Neutrophil (primary cell): ENCODE results near the gene PRTFDC1.

Source experiments
- H3K27ac ChIP-seq: fragments of 200-600 bp; sonication (generic); 2 replicates; pipeline ENCODE4 v1.5.1; 2016; ENCODE audit warnings: mild to moderate bottlenecking, moderate library complexity
- H3K27me3 ChIP-seq: fragments of 200-600 bp; sonication (generic); 2 replicates; pipeline ENCODE4 v1.6.0; 2016; ENCODE audit warnings: mild to moderate bottlenecking
- H3K36me3 ChIP-seq: fragments of 200-600 bp; sonication (generic); 2 replicates; pipeline ENCODE4 v1.5.1; 2017
- H3K4me1 ChIP-seq, 2 experiments: fragments of 200-600 bp in 1 of 2; sonication (generic) in 1 of 2; 1 replicate in 1 of 2; 2 replicates in 1 of 2; pipeline versions ENCODE4 v1.5.1 to v1.6.1; 2013 to 2016; ENCODE audit warnings: low read depth in 1 of 2, low read length in 1 of 2, mild to moderate bottlenecking in 1 of 2, moderate library complexity in 1 of 2; ENCODE audit not compliant: control insufficient read depth in 1 of 2, insufficient read depth in 1 of 2
- H3K4me3 ChIP-seq, 2 experiments: fragments of 200-600 bp in 1 of 2; sonication (generic) in 1 of 2; 1 replicate in 1 of 2; 2 replicates in 1 of 2; pipeline ENCODE4 v1.5.1; 2013 to 2016; ENCODE audit warnings: low read depth in 1 of 2, low read length in 1 of 2, mild to moderate bottlenecking in 1 of 2, moderate library complexity in 1 of 2
- H3K9me3 ChIP-seq: fragments of 200-600 bp; sonication (generic); 2 replicates; pipeline ENCODE4 v1.5.1; 2016
- TF ChIP-seq, protein P1 (sequence below): fragments of 200-600 bp; sonication (generic); IDR thresholded peaks from 2 replicates; pipeline ENCODE4 v1.5.1; 2016; ENCODE audit warnings: antibody characterized with exemption

PRTFDC1 gene

GRCh38 chr10:24991298-24991697 is 38.9 kb upstream of the PRTFDC1 start:
- H3K27me3 ChIP-seq = peaks cover 5% of the 10 kb centered on the region
- TF ChIP-seq, protein P1, sequence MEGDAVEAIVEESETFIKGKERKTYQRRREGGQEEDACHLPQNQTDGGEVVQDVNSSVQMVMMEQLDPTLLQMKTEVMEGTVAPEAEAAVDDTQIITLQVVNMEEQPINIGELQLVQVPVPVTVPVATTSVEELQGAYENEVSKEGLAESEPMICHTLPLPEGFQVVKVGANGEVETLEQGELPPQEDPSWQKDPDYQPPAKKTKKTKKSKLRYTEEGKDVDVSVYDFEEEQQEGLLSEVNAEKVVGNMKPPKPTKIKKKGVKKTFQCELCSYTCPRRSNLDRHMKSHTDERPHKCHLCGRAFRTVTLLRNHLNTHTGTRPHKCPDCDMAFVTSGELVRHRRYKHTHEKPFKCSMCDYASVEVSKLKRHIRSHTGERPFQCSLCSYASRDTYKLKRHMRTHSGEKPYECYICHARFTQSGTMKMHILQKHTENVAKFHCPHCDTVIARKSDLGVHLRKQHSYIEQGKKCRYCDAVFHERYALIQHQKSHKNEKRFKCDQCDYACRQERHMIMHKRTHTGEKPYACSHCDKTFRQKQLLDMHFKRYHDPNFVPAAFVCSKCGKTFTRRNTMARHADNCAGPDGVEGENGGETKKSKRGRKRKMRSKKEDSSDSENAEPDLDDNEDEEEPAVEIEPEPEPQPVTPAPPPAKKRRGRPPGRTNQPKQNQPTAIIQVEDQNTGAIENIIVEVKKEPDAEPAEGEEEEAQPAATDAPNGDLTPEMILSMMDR = no peak
- H3K4me1 ChIP-seq = no peaks in the 10 kb centered on the region
- no peak overlapping the region for H3K4me3 ChIP-seq
- no peaks in the 10 kb centered on the region for H3K9me3 ChIP-seq
- H3K36me3 ChIP-seq = no peaks in the 10 kb centered on the region
- H3K27ac ChIP-seq = no peak overlapping the region

DNA sequence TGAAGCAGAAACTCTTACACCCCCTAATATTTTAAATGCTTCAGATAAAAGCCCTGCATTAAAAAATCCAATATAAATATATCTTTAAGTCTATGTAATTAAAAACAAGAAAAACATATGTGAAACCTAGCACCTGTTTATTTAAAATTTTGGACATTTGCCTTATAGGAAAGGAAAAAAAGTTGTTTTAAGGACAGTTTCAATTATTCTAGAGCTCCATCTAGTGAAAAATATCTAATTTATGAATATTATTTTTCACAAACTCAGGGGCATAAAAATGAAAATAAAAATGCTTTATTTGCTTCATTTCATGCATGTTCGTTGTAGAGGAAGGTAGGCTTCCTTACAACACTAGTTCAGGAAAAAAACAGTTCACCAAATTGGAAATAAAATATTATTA is 37.5 kb upstream of the PRTFDC1 start:
- H3K27ac ChIP-seq = no peak overlapping the region
- peaks cover 5% of the 10 kb centered on the region for H3K27me3 ChIP-seq
- no peaks in the 10 kb centered on the region for H3K36me3 ChIP-seq
- no peaks in the 10 kb centered on the region for H3K9me3 ChIP-seq
- TF ChIP-seq, protein P1 = no peak
- H3K4me3 ChIP-seq = no peak overlapping the region
- no peaks in the 10 kb centered on the region for H3K4me1 ChIP-seq

- Histone ChIP-seq H3K27me3 (peaks cover 5% of the 10 kb centered on the region), H3K27ac (no peak overlapping the region)
- TF ChIP-seq, protein P1 = no peak
Observed at GRCh38 chr10:24988831-24989640, 36.6 kb upstream of the PRTFDC1 start.

GRCh38 chr10:24984906-24985305 is 32.5 kb upstream of the PRTFDC1 start:
- H3K9me3 ChIP-seq = no peaks in the 10 kb centered on the region
- H3K27ac ChIP-seq = no peak overlapping the region
- TF ChIP-seq, protein P1 = no peak
- no peaks in the 10 kb centered on the region for H3K36me3 ChIP-seq
- no peaks in the 10 kb centered on the region for H3K4me1 ChIP-seq
- no peak overlapping the region for H3K4me3 ChIP-seq
- peaks cover 5% of the 10 kb centered on the region for H3K27me3 ChIP-seq

More at GRCh38 chr10:24988831-24989640, 36.6 kb upstream of the PRTFDC1 start:
- Histone ChIP-seq H3K9me3 (no peaks in the 10 kb centered on the region), H3K36me3 (no peaks in the 10 kb centered on the region), H3K4me1 (no peaks in the 10 kb centered on the region), H3K4me3 (no peak overlapping the region)

- Histone ChIP-seq H3K36me3 (no peaks in the 10 kb centered on the region), H3K9me3 (no peaks in the 10 kb centered on the region), H3K27me3 (peaks cover 2% of the 10 kb centered on the region), H3K4me1 (no peaks in the 10 kb centered on the region), H3K4me3 (no peak overlapping the region), H3K27ac (no peak overlapping the region)
- TF ChIP-seq, protein P1 = no peak
Observed at GRCh38 chr10:24983946-24984345, 31.5 kb upstream of the PRTFDC1 start.
